Measurements from ENCODE around the gene CEP350. TPM values are rescaled to one million over a fixed set of nuclear protein-coding genes. Genes with fewer than 3 reads are reported as not detected.
A peak's percentile ranks its signal among the peaks of the same experiment; 100 is the strongest.

Gene CEP350, protein sequence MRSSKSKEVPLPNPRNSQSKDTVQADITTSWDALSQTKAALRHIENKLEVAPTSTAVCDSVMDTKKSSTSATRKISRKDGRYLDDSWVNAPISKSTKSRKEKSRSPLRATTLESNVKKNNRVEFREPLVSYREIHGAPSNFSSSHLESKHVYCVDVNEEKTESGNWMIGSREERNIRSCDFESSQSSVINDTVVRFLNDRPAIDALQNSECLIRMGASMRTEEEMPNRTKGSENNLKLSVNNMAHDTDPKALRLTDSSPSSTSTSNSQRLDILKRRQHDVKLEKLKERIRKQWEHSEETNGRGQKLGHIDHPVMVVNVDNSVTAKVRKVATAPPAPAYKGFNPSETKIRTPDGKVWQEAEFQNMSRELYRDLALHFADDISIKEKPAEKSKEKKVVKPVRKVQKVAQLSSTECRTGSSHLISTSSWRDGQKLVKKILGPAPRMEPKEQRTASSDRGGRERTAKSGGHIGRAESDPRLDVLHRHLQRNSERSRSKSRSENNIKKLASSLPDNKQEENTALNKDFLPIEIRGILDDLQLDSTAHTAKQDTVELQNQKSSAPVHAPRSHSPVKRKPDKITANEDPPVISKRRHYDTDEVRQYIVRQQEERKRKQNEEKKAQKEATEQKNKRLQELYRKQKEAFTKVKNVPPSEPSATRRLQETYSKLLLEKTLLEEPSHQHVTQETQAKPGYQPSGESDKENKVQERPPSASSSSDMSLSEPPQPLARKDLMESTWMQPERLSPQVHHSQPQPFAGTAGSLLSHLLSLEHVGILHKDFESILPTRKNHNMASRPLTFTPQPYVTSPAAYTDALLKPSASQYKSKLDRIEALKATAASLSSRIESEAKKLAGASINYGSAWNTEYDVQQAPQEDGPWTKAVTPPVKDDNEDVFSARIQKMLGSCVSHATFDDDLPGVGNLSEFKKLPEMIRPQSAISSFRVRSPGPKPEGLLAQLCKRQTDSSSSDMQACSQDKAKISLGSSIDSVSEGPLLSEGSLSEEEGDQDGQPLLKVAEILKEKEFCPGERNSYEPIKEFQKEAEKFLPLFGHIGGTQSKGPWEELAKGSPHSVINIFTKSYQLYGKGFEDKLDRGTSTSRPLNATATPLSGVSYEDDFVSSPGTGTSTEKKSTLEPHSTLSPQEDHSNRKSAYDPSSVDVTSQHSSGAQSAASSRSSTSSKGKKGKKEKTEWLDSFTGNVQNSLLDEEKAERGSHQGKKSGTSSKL (N-terminal part only)
- total RNA-seq, result 10 to 100 TPM; 41.9 to 43.6 TPM

DNA sequence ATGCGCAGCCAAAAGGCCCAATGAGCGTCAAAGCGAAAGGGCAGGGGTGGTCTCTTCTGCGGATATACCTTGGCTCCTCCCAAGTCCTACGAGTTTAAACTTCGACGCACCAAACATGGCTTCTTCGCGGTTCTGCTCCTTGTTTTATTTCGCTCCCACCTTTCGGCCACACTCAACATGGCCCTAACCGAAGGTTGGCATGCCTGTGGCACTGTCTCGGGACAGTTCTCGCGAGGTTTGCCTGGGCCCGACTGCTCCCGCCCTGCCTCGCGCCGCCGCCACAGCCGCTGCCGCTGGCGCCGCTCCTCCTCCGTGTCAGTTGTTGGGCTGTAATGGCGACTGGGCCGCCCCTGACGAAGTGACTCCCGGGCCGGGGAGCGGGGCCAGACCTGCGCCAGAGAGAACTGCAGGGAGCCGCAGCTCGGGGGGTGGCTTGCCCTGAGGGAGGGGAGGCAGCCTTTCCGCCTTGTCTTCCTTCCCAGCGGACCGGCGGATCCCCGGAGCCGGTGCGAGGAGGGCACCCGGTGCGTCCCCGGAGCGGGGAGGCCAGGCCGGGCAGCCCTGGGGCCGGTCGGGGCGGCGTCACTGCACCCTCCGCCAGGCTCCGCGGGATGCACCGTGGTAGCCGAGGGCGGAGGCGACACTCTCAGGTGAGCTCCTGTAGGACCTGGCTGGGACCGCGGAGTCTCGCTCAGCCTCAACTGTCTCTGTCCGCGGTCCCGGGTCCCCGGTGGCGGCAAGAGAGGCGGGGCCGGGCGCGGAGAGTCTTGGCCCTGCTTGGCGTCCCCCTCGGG lies at the start of gene CEP350:
CEP350 (plus strand) TSS at position 318 of the 794 bp plus-strand sequence. CDS start 31,372 bp downstream, outside the sequence.
- peak within 1 kb of the TSS; percentile 94 to 98 for H3K27ac Mint-ChIP-seq
- ATAC-seq, result peak; percentile 92 to 94
- DNase-seq (ENCODE audit: low spot score in 2 of 2), result peak; percentile 94 to 97
- H3K9me3 Mint-ChIP-seq, result peaks cover 5 to 10% of the 10 kb centered on the region in 2 donors
- peaks cover 5 to 12% of the 10 kb centered on the region in 2 donors for H3K36me3 Mint-ChIP-seq

DNA sequence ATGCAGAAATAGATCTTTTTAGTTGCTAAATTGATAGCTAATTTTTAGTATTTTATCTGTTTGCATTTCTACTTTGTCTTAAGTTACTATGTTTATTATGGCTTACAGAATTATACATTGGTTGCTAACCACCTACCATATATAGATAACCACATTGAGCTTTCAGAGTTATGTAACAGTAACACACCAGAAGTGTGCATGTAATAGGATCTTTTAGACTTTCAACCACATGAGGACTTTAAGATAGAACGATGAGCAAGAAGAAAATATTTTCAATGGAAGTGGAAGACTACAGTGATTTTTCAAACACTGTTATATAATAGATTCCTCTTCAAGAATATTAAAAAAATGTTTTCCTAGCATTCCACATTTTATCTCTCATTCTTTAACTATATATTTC lies 43.7 kb upstream of the CEP350 start:
- H3K9me3 Mint-ChIP-seq, result no peaks in the 10 kb centered on the region
- DNase-seq (ENCODE audit: low spot score in 2 of 2) (no peak), ATAC-seq (no peak)
- H3K36me3 Mint-ChIP-seq, result peaks cover 0 to 20% of the 10 kb centered on the region in 2 donors
- no peak overlapping the region for H3K27ac Mint-ChIP-seq

DNA sequence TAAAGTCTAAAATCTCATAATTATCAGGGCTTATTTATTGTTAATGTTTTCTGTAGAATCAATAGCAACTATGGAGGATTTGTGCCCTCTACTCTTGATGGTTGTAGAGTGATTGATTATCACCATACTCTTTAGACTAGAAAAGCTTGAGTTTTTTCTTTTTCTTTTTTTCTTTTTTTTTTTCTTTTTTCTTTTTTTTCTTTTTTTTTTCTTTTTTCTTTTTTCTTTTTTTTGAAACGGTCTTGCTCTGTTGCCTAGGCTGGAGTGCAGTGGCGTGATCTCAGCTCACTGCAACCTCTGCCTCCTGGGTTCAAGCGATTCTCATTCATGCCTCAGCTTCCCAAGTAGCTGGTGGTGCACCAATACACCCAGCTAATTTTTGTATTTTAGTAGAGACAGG lies 42.8 kb upstream of the CEP350 start:
- H3K36me3 Mint-ChIP-seq, result peaks cover 0 to 20% of the 10 kb centered on the region in 2 donors
- H3K27ac Mint-ChIP-seq, result no peak overlapping the region
- no peaks in the 10 kb centered on the region for H3K9me3 Mint-ChIP-seq
- ATAC-seq (no peak), DNase-seq (ENCODE audit: low spot score in 2 of 2) (no peak)

DNA sequence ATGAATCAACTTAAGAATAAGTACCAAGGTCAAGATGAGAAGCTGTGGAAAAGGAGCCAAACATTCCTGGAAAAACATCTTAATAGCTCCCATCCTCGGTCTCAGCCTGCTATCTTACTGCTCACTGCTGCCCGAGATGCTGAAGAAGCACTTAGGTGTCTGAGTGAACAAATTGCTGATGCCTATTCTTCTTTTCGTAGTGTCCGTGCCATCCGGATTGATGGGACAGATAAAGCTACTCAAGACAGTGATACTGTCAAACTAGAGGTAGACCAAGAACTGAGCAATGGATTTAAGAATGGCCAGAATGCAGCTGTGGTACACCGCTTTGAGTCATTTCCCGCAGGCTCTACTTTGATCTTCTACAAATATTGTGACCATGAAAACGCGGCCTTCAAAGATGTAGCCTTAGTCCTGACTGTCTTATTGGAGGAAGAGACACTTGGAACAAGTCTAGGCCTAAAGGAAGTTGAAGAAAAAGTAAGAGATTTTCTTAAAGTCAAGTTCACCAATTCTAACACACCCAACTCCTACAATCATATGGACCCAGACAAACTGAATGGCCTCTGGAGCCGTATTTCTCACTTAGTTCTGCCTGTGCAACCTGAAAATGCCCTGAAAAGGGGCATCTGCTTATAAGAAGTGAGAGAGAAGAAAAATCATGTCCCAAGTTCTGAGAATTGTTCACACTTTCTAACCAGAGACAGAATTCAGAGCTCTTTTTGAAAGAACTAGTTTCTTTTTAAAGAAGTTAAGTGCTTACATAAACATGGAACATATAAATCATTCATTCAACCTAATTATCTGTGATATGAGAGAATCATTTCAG lies 36.8 kb upstream of the CEP350 start:
- peaks cover 5 to 24% of the 10 kb centered on the region in 2 donors for H3K36me3 Mint-ChIP-seq
- no peak overlapping the region for H3K27ac Mint-ChIP-seq
- DNase-seq (ENCODE audit: low spot score in 2 of 2), result no peak
- peak in 1 of 2 donors; percentile 46 for ATAC-seq
- no peaks in the 10 kb centered on the region for H3K9me3 Mint-ChIP-seq

DNA sequence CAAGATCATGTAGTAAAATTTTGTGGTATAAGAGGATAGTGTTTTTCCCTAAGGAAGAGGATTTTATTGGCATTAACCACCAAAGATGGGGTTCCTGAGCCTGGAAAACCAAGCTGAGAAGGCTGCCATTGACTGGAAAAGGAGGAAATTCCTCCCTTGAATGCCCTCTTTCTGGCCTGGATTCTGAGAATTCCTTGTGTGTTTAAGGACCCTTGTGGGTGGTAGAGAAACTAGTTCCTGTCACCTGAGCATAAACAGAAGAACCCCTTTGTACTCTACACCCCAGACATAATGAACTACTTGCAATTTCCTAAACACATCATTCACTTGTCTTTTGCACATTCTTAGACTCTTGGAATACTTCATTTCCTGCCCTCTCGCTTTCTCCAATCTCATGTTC lies 33.1 kb upstream of the CEP350 start:
- Mint-ChIP-seq H3K9me3 (no peaks in the 10 kb centered on the region), H3K27ac (no peak overlapping the region), H3K36me3 (peaks cover 5 to 24% of the 10 kb centered on the region in 2 donors)
- ATAC-seq (no peak), DNase-seq (ENCODE audit: low spot score in 2 of 2) (no peak)

DNA sequence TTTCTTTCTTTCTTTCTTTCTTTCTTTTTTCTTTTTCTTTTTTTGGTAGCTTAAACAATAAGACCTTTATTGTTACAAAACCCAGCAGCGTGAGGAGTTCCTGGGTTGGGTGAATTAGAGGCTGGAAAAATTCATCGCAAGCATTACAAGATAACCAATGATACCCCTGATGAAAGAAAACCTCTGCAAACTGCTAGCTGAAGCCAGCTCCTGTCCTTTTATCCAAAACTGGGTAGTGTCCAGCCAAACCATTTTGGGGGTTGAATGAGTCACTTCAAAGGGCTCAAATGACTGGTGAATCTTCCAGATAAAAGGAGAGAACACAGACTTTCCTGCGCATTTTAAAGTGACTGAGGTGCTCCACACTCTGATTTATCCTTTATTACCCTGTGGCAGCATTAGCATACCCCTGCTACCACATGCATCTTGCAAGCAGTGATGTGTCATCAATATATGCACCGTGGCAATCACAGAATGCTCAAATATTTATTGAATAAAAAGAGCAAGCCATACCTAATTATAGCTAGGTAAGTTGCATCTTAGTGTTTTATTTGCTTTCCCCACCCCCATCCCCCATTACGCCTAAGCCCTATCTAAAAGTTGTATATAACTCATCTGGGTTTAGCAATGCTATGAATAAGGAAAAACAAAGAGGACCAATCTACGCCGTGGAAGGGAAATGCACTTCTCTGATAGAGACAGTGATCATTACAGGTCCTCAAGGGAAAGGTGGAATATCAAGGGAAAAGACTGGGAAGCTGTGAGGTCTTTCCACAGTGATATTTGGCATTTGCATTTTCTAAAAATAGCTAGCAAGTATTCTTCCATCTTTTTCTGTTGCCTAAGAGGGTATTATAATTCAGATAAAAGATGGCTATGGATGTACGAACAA lies 32.4 kb upstream of the CEP350 start:
- Mint-ChIP-seq H3K36me3 (peaks cover 4 to 22% of the 10 kb centered on the region in 2 donors), H3K27ac (no peak overlapping the region), H3K9me3 (no peaks in the 10 kb centered on the region)
- ATAC-seq (peak in 1 of 2 donors; percentile 31), DNase-seq (ENCODE audit: low spot score in 2 of 2) (no peak)

DNA sequence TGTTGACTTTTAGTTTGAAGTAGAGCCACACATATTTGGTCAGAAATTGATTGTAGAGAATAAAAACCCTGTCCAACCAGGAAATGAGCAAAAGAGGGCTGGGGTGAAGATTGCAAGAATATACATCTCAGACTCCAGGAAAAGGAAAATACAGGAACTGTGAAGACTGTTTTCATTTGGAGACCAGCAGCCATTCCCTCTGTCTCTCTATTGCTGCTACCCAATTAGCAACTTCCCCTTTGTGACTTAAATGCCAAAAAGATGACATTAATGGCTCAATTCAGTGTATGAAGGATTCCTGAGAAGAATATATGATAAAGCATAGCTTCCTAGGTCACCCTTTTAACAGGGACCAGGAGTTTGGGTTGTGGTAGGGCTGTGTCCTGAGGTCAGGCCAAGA lies 31.6 kb upstream of the CEP350 start:
- no peak for ATAC-seq
- Mint-ChIP-seq H3K27ac (no peak overlapping the region), H3K36me3 (peaks cover 0 to 14% of the 10 kb centered on the region in 2 donors), H3K9me3 (no peaks in the 10 kb centered on the region)
- no peak for DNase-seq (ENCODE audit: low spot score in 2 of 2)

DNA sequence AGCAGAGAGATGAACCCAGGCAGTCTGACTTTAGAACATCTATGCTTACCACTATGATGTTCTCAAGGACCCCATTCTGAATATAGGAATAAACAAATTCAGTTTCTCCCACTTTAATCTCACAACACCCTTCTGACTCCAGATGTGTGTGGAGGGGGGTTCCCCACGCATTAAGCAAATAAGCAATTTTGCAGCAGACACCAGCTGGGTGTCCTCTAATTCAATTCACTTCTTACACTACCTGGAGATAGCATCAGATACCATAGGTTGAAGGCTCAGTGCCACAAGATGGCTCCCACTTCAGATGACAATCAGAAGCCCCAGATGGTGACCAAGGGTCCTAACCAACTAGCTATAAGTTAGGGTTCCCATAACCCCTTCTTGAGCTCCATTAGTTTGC lies 30.3 kb upstream of the CEP350 start:
- DNase-seq (ENCODE audit: low spot score in 2 of 2) (no peak), ATAC-seq (no peak)

DNA sequence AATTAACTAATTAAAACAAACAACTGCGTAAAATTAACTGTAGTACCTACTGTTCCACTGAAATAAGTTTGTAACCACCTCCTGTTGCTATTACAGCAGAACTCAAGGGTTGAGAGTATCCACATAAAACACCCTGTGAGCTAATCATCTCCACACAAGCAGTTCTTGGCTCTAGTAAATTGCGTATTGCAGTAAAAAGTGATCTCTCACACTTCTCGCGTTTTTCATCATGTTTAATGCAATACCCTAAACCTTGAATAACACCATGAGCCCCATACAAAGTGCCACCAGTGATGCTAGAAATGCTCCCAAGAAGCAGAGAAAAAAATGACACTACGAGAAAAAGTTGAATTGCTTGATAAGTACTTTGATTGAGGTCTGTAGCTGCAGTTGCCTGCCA lies 29.3 kb upstream of the CEP350 start:
- ATAC-seq (no peak), DNase-seq (ENCODE audit: low spot score in 2 of 2) (no peak)
- Mint-ChIP-seq H3K36me3 (no peaks in the 10 kb centered on the region), H3K27ac (no peak overlapping the region), H3K9me3 (no peaks in the 10 kb centered on the region)

More for the DNA sequence above, 30.3 kb upstream of the CEP350 start:
- Mint-ChIP-seq H3K36me3 (peaks cover 0 to 5% of the 10 kb centered on the region in 2 donors), H3K27ac (no peak overlapping the region), H3K9me3 (no peaks in the 10 kb centered on the region)

DNA sequence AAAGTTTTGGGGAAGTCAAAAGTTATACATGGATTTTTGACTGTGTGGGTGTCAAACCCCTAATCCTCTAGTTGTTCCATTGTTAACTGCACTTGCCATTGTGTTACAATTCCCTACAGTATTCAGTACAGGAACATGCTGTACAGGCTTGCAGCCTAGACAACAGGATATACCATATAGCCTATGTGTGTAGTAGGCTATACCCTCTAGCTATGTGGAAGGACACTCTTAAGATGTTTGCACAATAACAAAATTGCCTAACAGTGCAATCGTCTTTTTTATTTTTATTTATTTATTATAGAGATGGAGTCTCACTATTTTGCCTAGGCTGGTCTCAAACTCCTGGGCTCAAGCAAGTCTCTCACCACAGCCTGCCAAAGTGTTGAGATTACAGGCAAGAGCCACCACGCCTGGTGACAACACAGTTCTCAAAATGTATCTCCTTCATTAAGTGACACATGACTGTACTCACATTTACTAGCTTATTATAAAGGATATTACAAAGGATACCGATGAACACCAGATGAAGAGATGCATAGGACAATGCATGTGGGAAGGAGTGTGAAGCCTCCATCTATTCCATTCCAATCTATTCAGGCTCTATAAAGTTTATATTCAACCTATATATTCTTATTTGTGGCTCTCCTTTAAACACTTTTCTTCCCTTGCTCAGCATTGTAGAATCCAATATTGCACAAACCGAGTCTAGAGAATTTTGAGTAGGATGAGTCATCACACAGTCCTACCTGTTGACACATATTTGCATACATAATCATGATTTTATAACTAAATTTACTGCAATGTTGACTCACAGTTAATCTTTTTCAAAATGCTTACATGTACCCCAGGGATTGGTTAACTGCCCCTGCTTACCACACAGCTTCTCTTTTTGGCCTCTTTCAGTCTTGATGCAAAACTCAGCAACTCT lies 28.4 kb upstream of the CEP350 start:
- no peak for ATAC-seq
- DNase-seq (ENCODE audit: low spot score in 2 of 2), result no peak
- H3K9me3 Mint-ChIP-seq, result no peaks in the 10 kb centered on the region
- H3K27ac Mint-ChIP-seq, result no peak overlapping the region
- no peaks in the 10 kb centered on the region for H3K36me3 Mint-ChIP-seq

DNA sequence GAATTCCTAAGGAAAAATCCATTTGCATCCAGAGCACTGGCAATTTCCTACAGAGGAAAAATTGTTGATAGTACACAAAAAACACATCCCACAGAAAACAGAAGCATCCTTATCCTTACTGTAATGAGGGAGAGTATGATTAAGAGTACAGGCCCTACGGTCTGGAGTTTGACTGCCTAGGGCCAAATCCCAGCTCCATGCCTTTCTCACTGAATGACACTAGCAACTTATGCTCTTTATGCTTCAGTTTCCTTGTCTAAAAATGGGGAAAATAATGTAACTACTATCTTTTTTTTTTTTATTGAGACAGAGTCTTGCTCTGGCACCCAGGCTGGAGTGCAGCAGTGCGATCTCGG lies 27.8 kb upstream of the CEP350 start:
- Mint-ChIP-seq H3K27ac (no peak overlapping the region), H3K9me3 (no peaks in the 10 kb centered on the region), H3K36me3 (no peaks in the 10 kb centered on the region)
- no peak for DNase-seq (ENCODE audit: low spot score in 2 of 2)
- no peak for ATAC-seq

DNA sequence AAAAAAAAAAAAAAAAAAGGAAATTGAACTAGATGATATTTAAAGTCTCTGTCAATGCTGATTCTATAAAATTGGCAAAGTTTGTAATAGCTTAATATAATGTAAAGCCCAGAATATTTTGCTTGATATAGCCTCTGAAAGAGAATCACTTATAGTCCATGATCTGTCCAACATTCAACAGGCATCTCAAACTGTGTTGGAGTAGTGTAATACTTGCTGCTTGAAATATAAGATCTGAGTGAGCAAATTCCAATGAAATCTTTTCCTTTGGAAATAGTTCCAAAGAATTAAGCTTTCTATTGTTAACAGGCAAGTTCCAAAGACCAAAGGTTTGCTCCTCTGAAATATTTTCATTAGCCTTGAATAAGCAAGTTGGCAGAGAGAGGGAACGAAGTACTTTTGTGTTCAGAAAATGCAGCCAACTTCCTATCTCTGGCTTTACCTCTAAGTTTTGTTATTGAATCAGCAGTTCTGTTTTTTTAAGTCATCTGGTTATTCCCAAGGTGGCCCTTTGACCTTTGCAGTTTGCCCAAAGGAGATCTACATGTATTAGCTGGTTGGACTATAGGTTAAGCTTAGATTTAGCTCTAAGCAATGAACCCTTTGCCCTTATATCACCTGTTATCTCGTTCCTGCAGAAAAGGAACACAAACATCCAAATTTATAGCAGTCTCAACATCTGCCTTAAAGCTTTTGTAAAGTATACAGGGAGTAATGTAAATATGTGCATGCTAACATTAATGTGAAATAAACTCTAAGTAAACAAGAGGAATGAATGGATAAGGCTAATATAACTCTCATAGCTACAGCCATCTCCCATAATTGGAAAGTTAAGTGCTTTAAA lies 24.4 kb upstream of the CEP350 start:
- no peak for DNase-seq (ENCODE audit: low spot score in 2 of 2)
- Mint-ChIP-seq H3K27ac (no peak overlapping the region), H3K36me3 (no peaks in the 10 kb centered on the region), H3K9me3 (no peaks in the 10 kb centered on the region)
- no peak for ATAC-seq

DNA sequence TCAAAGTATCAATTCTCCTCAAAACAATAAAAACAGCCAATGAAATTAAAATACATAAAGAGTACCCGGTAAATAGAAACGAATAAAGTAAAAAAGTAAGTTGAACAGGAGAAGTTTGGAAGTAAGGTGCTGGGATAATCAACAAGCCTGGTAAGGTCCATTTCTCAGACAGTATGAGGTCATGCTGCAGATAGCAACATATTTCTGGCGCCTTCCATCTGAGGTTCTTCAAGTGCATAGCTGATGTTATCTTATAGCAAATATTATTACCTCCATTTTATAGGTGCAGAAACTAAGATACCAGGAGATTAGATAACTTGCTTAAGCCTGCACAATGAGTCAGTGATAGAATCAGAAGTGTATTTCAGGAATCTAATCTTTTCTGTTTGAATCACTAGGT lies 23.7 kb upstream of the CEP350 start:
- ATAC-seq, result no peak
- H3K27ac Mint-ChIP-seq, result no peak overlapping the region
- no peaks in the 10 kb centered on the region for H3K36me3 Mint-ChIP-seq
- no peak for DNase-seq (ENCODE audit: low spot score in 2 of 2)
- H3K9me3 Mint-ChIP-seq, result no peaks in the 10 kb centered on the region

Data from activated naive CD4-positive, alpha-beta T cell treated with anti-CD3 and anti-CD28 coated beads, Interleukin-2, amount 50 U/mL, for 72 hours (primary cell).